NCI-H82 treated with DMSO at 0.1 percent for 48 hours (cell line): ENCODE measurements around the gene RBM45.

ENCODE experiments used
- DNase-seq: peaks from one replicate; lab custom pipeline; 2025; ENCODE audit not compliant: unreplicated experiment; lab: John Stamatoyannopoulos, UW

RBM45 gene

GRCh38 chr2:178157574-178157973 lies 45.3 kb downstream of the RBM45 start:
- no peak for DNase-seq

GRCh38 chr2:178159966-178160365 lies 47.7 kb downstream of the RBM45 start:
- DNase-seq: no peak

GRCh38 chr2:178160601-178161000 lies 48.4 kb downstream of the RBM45 start:
- no peak for DNase-seq

- DNase-seq: no peak
Measured at GRCh38 chr2:178163395-178163794, 51.2 kb downstream of the RBM45 start.

- DNase-seq: no peak
Measured at GRCh38 chr2:178163911-178164310, 51.7 kb downstream of the RBM45 start.

- no peak for DNase-seq
Measured at GRCh38 chr2:178173657-178174056, 61.4 kb downstream of the RBM45 start.

- no peak for DNase-seq
Measured at GRCh38 chr2:178177066-178177679, 64.9 kb downstream of the RBM45 start.
